Right renal cortex interstitium (tissue), 3 donors: ENCODE measurements around the gene PMPCA. TPM values are rescaled to one million over a fixed set of nuclear protein-coding genes. Genes with fewer than 3 reads are reported as not detected.
A peak's percentile ranks its signal among the peaks of the same experiment; 100 is the strongest.
"Not testable (repeated sequence)": the region's sequence is repeated elsewhere in the genome, so short reads cannot be mapped to it uniquely, and the experiment has no call there.

Experiments
- DNase-seq, 3 donors: peaks; one replicate each; pipeline ENCODE4 v3.0.0-alpha.2; 2013; ENCODE audit warnings: low read depth in 3 of 3, low spot score in 2 of 3
- polyA plus RNA-seq, 3 donors: library from polyadenylated mRNA; unstranded; fragments of 120-200 nt; gene quantifications; one replicate each; pipeline ENCODE4 v1.2.1, GENCODE V29; 2013; ENCODE audit not compliant: insufficient read length in 3 of 3

Gene PMPCA
- polyA plus RNA-seq, 3 donors: 66.9 to 70.7 (median 69.3) TPM

DNA sequence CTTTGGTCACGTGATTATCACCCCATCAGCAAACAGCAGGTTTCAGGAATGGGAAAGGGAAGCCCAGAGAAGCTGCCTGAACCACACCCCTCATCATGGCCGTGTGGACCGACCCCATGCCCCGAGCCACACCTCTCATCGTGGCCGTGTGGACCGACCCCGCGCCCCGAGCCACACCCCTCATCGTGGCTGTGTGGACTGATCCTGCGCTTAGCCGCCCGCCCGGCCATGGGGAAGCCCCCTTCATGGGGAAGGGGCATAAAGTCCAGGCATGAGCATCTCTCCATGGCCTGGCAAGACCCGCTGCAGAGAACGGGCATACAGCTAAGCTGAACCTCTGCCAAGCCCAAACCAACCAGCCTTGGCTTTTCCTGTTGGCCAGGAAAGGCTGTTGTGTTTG, 16.9 kb upstream of the PMPCA start:
- DNase-seq: no peak

DNA sequence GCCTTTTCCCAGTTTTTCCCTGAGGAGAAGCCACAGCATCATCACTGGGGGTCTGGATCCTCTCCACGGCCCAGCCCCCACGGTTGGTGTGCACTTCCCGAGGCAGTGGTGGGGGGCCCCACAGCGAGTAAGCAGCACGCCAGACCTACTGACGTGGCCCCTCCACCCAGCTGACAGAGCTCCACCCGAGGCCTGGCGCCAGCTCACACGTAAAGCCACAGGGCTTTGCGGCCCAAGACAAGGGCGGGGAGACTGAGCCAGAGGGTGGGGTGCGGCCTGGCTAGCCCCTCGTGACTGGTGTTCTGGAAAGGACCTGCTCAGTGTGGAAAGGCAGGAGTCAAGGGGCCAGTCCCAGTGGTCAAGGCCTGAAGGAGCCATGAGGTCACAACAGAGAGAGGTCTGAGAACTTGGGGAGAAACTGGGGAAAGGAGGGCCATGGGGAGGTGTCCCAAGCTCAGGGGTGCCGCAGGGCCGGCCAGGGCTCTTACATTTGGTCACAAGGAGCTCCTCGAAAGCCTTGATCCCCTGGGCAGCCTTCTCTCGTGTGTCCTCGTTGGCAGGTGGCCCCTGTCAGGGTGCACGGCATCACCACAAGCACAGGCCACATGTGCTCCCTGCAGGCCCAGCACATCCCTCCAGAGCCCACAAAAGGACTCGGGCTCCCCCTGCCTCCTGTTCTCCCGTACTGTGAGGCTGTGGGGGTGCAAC, 16.0 kb upstream of the PMPCA start:
- no peak for DNase-seq

DNA sequence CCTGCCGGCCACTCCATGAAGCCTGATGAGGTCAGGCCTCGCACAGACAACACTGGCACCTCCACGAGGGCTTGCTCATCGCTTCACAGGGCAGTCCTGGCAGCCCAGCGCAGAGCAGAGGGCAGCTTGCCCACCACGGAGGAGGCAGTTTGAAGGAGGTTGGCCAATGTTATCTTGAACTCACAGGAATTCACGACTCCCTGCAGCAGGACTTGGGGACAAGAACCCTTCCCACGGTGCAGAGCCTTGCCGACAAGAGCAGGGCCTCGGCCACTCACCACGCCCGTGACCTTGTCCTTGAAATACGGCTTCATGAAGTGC, 15.5 kb upstream of the PMPCA start:
- DNase-seq: no peak

DNA sequence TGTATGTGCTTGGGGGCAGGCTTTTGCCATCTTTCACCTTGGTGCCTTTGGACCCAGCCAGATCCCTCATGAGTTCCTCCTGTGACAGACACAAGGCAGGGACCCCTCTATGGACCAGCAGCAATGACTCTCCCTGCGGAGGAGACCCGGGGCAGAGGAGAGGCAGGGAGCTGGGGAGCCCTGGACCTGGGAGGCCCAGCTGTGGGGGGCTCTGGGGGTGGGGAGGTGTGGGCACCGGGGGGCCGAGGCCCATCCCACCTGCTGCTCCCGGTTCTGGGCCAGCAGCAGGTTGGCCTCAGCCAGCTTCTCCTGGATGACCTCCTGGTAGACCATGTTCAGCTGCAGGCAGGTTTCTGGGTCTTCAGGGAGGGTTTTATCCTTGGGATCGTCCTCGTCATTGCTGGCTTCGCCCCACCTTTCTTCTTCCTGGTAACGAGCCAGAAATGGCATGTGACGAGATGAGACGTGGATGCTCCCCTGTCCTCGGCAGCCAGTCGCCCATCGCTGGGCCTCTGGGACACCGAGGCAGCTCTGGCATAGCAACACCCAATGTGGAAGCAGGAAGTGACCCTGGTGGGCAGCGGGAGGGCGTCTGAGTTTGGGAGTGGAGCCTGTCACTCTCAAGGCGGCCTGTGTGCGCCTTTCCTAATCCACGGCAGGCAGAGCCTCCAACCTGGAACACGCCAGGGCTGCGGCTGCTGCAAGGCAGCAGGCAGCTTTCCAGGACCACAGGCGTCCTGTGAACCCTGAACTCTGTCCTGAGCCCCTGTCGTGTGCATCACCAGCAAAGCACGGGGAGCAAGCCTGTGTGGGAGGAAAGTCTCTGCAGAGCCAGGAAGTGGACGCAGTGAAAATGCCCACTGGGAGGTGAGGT, 14.9 kb upstream of the PMPCA start:
- no peak for DNase-seq

DNA sequence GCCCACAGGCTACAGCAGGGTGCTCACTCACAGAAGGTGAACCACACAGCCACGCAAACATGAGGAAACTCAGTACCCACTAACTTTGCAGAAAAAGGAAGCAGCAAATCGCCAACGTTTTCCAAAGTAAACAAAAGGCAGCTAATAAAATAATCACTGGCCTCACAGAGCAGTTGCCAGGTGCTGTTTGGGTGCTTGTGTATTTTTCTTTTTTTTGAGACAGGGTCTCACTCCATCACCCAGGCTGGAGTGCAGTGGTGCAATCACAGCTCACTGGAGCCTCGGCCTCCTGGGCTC, 14.3 kb upstream of the PMPCA start:
- DNase-seq: no peak

DNA sequence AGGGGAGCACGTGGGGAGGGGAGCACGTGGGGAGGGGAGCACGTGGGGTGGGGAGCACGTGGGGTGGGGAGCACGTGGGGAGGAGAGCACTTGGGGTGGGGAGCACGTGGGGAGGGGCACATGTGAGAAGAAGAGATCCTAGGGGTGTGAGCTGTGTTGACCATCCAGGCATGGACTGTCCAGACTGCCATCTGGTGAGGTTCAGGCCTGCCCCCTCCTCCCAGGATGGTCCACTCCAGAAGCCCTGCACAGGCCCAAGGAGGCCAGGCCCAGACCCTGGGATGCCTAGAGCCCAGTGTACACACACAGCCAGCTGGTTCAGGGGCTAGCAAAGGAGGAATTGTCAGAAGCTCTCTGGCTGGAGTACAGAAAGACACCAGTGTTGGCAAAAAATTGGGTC, 12.8 kb upstream of the PMPCA start:
- DNase-seq: no peak

DNA sequence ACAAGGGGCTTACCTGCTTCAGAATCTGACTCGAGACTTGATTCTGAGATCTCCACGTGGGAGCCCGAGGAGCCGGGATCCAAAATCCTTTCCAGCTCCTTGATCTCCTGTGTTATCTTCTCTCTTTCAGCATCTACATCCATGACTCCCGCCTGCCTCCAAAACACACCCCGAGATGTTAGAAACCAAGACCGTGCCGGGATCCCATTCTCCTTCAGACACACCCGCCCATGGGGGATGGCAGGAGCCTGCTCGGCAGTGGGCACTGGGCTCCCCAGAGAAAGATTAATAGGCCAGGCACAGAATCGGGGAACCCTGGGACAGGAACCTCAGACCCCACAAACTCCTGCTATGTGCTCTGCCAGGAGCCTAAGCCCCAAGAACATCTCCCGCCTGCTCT, 12.2 kb upstream of the PMPCA start:
- DNase-seq: no peak

DNA sequence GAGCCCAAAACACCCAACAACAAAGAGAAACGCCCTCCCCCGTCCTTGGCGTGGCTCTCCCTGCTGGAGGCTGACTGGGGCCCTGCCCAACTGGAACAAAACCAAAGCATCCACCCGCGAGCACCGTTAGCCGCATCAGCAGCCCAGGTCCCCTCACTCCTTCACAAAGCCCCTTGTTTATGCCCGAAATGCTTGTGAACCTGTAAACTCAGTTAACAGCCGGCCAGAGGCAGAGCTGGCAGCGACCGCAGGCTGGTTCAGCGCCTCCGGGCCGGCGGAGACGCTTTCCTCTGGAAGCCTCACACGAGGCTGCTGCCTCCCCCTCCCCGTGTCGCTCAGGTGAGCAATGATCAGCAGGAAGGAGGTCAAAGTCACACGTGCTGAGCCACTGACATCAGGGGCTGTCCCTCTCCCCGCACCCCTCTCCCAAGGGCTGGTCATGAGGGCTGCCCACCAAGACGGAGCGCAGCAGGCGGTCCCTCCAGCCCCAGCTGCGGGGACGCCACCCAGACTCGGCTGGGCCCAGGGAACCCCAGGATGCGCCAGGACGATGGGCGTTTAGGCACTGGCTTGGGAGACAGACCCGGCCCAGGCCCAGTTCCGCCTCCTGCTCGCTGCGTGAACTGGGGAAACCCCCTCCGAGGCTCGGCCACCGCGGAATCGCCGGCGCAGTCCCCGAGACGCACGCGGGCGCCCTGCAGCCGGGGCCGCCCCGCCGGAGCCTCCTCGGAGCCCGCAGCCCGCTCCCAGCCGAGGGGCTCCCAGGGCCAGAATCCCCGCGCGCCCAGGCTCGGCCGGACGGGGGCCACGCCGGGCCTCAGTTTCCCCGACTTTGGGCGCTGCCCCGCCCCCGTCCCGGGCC, 11.1 kb upstream of the PMPCA start:
- no peak for DNase-seq

DNA sequence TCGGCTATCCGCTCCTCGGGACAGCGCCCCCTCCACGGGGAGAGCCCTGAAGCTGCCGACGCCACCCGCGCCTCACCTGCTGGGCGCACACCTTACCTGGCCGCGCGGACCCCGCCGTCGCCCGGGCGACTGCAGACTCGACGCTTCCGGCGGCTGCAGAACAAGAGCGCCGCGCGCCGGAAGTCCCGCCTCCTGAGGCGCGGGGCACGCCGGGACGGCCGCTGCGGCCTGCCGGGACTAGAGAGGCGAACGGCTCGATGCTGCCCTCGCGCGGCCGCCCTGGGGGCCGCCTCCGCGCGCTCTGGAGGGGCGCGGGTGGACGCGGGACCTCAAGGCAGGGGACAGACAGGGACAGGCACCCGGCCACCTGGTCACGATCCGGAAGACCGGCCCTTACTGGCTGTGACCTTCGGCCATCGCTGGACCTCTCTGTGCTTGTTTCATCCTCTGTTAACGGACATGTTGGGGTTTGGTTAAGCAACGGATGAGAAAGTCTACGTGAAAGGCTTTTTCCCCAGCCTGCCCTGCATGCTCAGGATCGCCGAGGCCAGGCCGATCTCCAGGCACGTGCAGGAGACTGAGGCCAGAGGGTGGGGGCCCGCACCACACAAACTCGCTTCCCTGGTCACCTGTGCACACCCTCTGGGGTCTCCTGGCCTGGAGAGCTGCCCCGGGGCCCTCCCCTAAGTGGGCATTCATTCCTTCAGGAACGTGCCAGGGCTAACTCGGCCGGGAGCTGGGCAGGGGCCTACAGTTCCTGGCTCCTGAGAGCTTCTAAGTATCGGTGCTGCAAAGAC, 10.2 kb upstream of the PMPCA start, which contains the start of gene SNAPC4:
SNAPC4 (minus strand) TSS at position 133 of the 797 bp plus-strand sequence. CDS start 1,742 bp downstream, outside the sequence.
- peak; percentile 58 to 76 (median 67) for DNase-seq

DNA sequence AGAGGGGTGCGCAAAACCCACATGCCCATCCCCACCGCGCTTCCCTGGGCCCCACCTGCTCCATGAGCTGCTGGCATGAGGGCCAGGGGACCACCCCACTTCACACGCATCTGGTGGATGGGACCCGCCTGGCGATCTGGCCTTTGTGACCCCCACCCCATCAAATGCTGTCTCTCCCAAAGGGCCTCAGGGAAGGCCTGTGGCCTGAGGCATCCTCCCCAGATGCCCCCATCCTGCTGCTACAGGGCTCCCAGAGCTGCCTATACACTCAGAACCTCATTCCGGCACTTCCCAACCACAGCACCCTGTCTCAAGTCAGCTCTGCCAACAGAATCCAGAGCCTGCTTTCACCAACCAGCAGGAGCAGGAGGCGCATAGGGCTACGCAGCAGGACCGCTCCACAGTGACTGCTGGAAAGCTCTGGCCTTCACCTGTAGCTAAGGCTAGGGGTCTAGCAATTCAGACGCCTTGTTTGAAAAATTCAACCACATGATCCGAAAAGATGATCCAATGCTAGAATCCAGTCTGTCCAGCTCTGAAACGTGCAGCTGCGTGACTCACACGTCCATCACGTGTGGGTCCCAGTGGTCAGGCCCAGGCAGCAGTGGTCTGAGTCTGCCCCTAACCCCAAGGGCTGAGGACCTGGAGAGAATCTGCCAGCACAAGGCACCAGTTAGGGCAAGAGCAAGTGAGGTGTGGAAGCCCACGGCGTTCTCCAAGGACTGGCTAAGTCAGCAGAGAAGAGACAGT, 9.1 kb upstream of the PMPCA start:
- DNase-seq: no peak

DNA sequence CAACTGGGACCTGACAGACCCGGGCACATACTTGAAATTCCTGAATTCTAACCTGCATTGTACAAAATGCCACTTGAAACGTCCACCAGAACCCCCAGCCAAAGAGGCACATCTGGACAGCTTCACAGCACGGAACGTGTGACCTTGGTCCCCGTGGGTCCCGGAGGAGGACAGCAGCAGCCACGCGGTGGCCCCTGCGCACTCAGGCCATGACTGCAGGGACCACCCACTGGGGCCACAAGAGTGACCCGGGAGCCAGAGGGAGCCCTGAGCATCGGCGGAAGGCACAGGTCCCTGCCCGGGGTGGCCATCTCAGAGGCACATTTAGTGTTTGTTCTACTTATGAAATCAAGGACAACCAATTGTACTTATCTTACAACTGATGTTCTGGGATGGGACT, 8.4 kb upstream of the PMPCA start:
- no peak for DNase-seq

DNA sequence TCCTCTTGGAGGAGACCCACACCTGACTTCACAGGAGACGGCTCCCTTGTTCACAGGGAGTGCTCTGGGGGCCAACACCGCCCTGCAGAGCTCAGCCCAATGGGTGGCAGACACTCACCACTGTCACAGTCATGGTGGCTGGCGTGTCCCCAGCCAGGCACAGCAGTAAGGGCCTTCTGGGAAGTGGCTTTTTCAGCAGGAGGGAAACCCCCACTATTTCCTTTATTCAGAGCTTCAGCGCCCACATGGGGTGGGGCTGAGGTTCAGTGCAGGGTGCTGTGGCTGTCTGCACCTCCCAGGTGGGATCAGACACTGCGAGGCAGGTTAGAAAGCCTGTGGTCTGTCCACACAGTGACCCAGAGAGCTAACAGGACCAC, 6.9 kb upstream of the PMPCA start:
- no peak for DNase-seq

DNA sequence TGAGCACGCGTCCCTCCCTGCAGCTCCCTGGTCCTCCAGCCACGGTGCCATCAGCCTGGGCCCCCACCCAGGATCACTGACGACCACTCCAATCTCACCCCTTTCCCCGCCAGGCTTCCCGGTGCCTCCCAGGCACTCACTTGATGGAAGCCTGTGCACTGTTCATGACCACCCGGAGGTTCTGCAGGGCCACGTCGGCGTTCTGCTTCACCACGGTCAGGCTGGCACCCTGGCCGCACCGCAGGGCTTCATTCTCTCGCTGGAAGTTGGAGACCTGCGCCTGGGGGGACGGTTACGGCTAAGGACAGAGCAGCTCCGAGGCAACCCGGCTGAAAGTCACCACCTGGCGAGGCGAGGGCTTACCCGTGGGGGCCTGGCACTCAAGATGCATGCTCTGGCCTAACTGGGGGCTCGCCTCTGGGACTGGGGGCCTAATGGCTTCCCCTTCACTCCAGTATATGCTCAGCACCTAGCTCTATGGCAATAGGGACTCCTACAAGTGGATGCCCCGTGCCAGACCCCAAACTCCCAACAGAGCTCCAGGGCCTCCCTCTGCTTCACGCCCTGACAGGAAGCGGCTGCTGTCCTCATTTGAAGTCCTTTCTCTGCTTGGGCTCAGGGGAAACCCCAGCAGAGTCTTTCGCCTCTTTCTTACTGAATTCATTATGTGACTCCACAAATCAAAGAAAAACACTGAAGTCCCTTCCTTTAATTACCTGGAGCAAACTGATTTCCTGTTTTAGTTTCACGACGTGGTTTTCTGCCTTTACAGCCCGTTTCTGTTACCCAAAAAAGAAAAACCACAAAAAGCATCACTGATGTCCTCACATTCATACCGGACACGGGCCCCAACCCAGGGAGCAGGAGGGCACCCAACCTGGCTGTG, 6.3 kb upstream of the PMPCA start:
- DNase-seq: no peak

DNA sequence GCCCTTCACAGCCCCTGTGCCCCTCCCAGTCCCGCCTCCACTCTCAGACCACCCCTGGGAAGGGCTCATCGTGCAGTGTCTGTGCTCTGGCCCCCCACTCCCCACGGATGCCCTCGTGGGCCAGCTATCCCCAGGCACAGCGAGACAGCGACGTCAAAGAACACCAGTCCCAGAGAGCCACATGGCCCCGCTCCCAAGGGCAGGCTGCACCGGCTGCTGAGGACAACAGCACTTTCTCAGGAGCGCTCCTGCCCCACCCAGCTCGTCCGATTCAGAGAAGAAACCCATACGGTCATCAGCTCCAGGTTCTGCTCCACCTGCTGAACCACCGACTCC, 5.7 kb upstream of the PMPCA start:
- DNase-seq: no peak

DNA sequence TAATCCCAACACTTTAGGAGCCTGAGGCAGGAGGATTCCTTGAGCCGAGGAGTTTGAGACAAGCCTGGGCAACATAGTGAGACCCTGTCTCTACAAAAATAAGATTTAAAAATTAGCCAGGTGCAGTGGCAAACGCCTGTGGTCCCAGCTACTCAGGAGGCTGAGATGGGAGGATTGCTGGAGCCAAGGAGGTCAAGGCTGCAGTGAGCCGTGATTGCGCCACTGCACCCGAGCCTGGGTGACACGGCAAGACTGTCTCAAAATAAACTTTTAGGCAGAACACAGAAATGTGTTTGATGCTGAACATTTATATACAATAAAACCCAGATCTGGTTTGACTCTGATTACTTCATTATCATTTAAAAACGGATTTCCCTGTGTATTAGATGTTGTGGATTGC, 5.0 kb upstream of the PMPCA start:
- no peak for DNase-seq

DNA sequence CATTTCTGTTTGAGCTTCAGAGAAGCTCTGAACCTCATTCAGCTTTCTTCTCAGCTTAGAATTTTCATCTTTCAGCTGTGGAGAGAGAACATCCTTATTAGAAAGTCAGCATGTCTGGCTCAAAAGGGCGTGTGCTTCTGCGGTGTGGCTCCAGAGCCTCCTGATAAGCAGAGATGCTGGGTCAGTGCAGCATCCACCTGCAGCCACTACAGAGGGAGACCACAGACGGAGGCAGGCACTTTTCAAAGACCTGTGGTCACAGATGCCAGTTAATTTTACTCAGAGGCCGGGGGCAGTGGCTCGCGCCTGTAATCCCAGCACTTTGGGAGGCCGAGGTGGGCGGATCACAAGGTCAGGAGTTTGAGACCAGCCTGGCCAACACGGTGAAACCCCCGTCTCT, 4.6 kb upstream of the PMPCA start:
- DNase-seq: not testable (repeated sequence)

DNA sequence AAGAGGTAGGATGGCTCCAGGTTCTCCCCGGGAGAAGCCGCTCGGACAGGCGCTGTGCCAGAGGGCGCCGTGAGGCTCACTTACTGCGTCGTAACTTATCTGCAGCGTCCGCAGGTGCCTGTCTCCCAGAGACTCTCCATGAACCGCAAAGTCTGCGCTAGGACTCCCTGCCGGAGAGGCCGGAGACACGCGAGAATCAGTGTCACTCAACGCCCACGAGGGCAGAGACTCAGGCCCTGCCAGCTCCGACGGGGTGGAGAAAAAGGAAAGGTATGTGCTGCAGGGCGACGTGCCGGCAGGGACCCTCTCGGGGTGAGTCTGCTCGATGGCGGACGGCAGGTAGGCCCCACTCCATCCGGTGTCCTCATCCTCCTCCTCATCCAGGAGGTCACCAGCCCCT, 3.4 kb upstream of the PMPCA start:
- DNase-seq: not testable (repeated sequence)

DNA sequence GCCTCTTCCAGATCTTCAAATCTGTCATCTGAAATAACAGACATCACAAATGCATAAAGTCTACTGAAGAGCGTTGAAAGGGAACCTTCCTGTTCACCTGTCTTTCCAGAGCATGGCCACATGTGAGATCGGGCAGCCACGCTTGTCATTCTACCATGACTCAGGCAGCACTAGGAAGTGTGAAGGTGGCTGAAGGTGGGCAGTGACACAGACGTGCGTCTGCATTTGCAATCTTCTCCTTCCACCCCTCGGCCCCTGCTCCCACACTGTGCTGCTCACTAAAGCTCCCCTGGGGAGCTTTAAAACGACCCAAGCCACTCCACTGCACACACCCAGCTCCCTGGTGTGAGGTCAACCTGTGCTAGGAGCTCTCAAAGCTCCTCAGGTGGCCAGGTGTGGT, 2.5 kb upstream of the PMPCA start:
- DNase-seq: no peak
